Renal pelvis (tissue), 4 donors: Measurements from ENCODE around the gene RASSF5. TPM values are rescaled to one million over a fixed set of nuclear protein-coding genes. Genes with fewer than 3 reads are reported as not detected.
"Not testable (repeated sequence)": the region's sequence is repeated elsewhere in the genome, so short reads cannot be mapped to it uniquely, and the experiment has no call there.

Experiments used
- DNase-seq: peaks from one replicate; pipeline ENCODE4 v3.0.0-alpha.2; 2013
- polyA plus RNA-seq, 3 donors: library from polyadenylated mRNA; unstranded; fragments of 120-200 nt; gene quantifications; one replicate each; pipeline ENCODE4 v1.2.1, GENCODE V29; 2013; ENCODE audit not compliant: insufficient read length in 3 of 3

Gene RASSF5
- polyA plus RNA-seq, 3 donors: 4.4 to 5.0 (median 4.6) TPM

DNA sequence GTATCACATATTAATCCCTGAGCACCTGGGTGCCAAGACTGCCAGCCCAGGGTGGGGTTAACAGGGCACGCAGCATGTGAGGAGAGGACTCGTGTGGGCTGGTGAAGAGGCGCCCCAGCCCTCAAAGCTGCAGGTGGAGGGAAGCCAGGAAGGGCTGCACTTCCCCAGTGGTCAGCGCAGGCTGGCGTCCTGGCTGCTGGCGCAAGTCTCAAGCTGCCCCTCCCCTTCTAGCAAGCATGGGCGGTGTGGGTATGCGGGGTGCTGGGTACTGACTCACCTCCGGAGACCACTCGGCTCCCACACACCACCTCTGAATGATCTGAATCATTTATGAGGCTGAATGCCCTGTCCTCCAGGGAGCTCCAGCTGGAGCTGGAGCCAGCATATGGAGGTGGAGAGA, 60.9 kb downstream of the RASSF5 start:
- DNase-seq: no peak

DNA sequence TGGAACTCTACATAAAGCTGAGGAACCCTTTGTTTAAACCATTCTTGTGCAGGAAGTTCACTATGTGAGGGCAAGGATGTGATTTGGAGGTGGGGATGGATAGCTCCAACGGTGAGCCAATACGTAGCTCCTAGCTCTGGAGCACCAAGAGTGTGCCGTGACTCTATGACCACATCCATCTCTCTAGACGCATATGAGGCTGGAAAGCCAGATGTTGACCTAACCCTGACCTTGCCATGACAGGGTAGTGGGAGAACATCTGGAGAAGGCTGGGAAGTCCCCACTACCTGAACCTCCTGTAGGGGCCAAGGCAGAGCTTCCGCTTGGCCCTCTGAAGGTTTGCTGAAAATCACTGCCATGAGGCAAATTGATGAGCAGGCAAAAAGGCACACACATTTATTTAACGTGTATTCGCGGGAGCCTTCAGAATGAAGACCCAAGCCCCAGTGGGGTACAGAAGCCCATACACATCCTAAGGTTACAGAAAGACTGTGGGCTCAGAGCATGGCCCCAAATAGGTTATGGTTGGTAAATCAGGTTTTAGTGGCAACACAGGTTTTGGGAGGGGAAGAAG, 61.5 kb downstream of the RASSF5 start:
- no peak for DNase-seq

DNA sequence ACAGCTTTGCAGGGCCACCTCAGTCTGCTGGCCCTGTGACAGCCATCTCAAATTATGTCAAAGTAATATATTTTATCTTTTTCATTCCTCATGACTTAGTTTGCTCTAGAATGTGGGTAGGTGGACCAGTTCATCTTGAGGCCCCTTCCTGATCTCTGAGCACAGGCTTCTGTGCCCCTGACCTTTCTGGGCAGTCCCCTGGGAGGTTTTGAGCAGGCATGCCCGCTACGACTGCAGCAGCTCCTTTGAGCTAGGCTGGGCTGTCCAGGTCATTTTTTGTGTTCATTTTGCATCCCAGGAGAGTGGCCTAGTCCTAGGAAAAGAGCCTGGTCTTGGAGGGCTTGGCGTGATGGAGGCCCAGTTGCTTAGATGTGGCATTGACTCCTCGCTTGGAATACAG, 62.2 kb downstream of the RASSF5 start:
- no peak for DNase-seq

DNA sequence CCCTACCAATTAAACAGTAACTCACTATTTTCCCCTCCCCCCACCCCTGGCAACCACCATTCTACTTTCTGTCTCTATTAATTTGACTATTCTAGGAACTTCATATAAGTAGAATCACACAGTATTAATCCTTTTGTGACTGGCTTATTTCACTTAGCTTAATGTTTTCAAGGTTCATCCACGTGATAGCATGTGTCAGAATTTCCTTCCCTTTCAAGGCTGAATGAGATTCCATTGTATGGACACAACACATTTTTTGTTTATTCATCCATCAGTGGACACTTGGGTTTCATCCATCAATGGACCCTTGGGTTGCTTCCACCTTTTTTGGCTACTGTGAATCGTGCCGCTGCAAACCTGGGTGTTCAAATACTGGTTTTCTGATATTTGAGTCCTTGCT, 63.2 kb downstream of the RASSF5 start:
- DNase-seq: no peak

DNA sequence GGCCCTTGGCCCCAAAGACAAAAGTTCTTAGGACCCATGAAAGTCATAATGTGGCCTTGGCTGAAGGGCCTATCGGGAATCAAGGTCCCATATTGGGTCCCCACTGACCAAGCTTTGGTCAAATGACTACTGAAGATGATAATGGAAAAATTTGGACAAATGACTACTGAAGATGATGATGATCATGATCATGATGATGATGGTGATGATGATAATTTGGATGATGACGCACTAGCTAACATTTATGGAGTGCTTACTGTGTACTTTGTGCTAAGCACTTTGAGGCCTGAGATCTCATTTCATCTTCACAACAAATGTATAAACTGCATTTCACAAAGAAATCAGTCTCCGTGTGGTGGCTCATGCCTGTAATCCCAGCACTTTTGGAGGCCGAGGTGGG, 65.5 kb downstream of the RASSF5 start:
- no peak for DNase-seq

DNA sequence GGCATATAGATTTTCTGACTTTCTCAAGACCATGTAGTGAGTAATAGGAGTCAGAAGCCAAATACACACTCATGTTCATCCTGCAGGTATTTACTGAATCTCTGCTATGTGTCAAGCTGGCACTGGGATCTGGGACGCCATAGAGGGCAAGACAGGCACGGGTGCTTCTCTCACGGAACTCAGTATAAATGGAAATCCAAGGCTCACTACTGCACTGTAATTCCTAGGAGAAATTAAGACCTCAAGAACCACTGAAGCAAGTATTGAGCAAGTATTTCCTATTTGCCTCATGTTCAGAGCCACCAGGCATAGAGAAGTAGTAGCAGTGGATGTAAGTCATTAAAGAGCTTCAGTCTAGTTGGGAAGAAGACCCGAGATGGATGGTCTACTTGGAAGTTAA, 66.0 kb downstream of the RASSF5 start:
- DNase-seq: no peak

DNA sequence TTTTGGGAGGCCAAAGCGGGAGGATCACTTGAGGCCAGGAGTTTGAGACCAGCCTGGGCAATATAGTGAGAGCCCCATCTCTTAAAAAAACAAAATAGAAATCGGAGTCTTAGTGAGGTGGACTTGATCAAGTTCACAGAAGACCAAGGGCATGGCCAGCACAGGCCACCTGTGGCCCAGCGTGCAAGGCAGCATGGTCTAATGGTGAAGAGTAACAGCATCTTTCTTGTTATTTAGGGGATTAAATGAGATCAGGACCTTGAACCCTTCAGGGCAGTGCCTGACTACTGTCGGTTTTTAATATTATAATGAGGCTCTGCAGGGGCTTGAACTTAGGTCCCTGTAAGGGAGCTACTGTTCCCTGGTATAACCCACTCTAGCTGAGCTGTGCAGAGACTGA, 66.4 kb downstream of the RASSF5 start:
- DNase-seq: no peak

DNA sequence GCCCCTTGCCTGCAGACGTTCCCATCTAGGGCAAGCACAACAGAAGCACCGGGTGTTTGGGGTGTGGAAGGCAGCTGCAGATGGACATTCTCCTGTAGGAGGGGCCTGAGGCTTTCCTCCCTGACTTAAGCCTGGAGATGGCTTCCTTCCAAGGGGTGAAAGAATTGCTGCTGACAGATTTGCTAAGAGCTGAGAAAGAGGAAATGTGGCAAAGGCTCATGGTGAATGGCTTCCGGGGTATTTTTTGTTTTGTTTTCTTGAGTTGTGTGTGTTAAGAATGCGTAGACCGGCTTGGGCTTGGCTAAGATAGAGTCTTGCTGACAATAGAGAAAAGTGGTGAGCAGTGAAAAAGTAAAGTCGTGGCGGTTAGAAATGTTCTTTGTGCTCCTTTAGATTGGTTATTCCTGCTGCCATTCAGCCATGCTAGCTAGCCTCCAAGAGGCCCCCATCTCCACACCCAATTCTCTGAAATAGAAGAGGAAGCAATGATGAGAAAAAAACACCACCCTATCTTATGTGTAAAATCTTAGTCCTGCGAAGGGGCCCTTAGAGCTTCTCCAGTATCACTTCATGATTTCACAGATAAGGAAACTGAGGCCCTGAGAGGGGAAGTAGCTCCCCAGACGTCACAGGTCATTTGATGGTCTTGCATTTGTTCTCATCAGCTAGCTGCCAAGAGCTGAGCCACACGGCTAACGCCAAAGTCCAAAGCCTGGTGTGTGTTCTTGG, 68.0 kb downstream of the RASSF5 start:
- peak; percentile 54 for DNase-seq

DNA sequence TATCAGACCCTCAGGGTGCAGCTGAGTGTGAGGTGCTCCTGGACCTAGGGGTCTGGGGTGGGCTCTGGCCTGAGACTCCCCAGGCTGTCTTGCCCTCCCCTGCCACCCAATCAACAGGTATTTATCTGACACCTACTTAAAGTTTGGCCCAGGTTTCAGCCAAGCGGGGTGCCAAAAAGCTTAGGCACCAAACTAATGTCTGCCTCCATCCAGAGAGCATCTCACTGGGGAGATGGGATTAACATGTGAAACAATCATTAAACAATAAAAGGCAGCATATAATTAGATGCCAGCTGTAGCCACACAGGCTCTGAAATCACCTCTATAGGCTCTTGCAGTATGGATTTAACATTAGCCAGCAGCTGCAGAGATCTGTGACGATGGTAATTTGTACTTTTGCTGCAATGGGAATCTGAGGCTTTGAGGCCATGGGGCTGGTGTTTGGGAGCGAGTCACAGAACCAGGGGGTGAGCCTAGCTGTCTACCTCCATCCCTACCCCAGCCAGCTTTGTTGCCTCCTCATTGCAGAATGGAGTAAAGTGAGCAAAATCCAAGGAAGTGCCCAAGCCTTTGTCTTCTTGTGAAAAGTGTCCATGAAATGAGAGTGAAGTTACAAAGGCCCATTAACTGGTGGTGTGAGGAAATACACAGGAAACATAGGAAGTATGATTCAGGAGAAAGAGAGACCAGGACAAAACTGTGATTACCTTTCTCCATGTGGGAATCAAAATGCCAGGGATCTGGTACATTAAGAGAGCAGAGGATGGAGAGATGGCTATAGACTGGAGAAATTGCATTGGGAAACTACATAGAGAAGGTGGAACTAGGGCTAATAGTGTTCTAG, 68.8 kb downstream of the RASSF5 start:
- no peak for DNase-seq

DNA sequence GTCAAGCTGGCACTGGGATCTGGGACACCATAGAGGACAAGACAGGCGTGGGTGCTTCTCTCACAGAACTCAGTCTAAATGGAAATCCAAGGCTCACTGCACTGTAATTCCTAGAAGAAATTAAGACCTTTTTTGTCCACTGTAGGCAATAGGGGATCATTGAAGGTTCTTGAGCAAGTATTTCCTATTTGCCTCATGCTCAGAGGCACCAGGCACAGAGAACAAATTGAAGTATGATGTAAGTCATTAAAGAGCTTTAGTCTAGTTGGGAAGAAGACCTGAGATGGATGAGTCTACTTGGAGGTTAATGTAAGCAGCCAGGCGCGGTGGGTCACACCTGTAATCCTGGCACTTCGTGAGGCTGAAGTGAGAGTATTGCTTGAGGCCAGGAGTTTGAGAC, 70.3 kb downstream of the RASSF5 start:
- DNase-seq: no peak

DNA sequence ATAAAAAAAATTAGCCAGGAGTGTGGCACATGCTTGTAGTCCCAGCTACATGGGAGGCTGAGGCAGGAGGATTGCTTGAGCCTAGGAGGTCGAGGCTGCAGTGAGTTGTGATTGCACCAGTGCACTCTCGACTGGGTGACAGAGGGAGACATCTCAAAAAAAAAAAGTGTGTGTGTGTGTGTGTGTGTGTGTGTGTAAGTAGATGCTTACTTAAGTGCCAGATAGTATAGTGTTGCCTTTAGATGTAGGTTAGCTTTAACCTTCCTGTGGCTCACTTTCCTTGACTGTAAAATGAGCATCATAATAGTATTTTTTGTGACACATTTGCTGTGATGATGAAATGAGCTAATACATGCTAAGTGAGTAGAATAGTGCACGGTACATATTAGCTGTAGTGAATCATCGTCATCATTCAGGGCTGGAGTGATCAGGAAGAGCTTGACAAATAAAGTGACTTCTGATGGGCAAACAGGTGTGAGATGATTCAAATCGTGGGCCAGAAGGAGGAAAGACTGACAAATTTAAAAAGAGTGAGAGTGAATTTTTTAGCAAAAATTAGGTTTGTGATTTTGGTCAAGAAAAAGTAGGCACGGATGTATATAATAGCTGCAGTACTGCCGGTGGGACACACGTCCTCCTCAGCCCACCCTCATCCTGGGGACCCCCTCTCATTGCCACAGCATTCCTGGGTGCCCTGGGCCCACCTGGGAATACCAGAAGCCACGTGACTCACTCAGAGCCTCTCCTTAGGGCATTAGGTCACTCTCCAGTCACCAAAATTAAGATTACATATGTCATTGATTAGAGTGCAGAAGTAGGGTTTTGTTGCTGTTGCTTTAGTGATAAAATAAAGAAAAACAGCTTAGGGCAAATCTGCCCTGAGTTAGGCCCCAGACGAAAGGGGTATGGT, 71.0 kb downstream of the RASSF5 start:
- DNase-seq: no peak

DNA sequence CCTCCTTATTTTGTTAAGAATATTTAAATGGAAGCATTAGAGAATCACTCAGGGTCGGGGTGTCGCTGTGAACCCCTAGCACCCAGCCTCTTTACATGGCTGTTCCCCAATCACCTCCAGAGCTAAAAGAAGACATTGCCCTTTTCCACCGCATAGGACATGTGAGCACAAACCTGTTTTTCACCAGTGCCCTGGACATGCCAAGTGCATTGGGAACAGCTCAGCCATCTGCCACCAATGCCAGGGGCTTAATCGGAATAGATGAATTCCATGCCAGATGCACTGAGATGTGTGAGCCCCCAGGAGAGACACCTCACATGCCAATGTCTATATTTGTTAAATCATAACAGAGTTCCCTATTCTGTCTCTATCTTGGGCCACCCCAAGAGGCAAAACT, 71.6 kb downstream of the RASSF5 start:
- DNase-seq: no peak

DNA sequence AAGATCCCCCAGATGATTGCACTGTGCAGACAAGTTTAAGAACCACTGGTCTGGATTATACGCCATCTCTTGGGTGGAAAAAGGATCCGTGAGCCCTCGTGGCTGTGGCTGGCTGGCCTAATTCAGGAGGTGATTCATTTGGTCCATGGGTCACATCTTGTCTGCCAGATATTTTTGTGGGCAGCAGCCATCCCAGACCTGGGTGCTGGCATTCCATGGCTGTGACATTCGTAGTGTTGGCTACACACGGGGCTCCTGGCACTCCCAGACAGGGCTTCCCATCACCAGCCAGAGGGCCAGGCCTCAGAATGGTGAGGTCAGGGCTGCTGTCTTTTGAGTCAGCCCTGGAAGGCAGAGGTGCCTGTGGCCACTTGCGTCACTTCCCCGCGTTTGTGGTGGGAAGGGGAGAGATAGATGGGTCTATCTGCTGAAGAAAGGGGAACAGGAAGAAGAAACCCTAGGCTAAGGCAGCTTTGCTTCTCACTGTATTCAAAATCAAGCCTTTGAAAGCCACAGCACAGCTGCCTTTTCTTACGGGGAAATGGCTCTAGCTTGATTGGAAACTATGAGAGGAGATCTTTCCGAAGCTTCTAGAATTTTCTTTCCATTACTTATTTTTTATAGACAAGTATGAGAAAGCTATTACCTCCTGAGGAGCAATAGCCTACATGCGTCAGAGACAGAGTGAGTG, 72.6 kb downstream of the RASSF5 start:
- DNase-seq: no peak

DNA sequence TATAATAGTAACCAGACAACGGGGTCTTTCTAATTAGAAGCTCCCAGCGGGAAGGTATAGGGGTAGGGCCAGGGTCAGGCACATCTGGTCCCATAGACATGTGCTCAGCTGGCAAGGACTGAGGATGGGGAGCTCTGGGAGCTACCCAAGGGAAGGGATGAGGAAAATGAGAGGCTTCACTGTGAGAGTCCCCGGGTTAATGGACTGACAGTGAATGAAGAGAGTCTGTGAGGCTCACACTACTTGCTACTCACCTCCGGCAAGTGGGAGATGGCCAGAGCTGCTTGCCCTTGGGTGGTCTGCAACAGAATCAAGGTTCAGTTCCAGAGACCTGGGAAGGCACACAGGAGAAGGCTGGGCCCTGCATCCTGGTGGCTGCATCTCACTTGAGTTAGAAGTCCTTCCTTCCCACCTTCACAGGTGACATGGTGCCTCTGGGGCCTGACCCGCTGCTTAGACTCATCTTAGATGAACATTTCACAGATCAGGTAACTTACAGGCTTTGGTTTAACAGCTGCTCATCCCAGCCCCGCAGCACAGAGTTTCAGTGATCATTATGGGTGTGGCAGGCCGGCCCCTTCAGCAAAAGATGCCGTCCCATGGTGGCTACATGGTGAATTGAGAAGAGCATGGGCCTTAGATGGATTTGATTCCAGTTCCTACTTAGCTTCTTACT, 73.2 kb downstream of the RASSF5 start:
- DNase-seq: no peak

DNA sequence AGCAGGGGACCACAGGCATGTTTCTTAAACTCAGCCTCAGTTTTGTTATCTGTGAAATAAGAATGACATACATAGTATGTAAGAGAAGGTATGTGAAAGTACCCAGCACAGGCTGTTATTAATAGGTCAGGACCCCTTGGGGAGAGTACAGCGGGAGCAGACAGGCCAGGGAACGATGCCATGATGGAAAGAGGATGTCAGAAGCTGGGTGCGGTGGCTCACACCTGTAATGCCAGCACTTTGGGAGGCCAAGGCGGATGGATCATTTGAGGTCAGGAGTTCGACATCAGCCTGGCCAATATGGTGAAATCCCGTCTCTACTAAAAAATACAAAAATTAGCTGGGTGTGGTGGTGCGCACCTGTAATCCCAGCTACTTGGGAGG, 73.8 kb downstream of the RASSF5 start:
- not testable (repeated sequence) for DNase-seq

DNA sequence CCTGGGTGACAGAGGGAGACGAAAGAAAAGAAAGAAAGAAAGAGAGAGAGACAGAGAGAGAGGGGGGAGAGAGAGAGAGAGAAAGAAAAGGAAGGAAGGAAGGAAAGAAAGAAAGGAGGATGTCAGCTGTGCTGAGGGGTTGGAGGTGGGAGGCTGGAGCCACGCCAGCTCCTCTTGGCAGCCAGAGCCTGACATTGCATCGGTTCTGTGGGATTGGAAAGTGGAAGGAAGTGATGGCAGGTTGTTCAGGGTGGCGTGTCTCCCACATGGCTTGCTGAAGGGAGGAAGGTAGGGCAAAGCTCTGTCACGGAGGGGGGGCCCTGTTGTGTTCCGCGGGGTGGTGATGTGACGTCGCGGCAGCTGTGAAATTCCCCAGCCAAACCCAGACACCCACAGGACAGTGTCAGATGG, 74.2 kb downstream of the RASSF5 start:
- no peak for DNase-seq

DNA sequence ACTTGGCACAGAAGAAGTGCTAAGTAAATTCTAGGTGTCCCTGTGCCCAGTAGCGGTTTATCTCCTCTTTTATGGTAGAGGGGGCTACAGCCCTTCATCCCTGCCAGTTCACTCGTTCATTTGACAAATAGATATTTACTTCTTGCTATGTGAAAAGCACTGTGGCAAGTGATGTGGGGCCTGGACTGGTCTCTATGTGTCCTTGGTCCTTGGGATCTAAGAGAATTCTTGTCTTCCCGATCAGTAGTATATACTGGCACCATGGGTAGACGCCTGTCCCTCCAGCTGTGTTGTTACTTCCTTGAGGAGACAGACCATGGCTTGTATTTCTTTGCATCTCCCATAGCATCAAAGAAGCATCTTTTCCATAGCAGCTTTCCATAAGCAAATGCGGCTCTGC, 75.2 kb downstream of the RASSF5 start:
- DNase-seq: no peak

DNA sequence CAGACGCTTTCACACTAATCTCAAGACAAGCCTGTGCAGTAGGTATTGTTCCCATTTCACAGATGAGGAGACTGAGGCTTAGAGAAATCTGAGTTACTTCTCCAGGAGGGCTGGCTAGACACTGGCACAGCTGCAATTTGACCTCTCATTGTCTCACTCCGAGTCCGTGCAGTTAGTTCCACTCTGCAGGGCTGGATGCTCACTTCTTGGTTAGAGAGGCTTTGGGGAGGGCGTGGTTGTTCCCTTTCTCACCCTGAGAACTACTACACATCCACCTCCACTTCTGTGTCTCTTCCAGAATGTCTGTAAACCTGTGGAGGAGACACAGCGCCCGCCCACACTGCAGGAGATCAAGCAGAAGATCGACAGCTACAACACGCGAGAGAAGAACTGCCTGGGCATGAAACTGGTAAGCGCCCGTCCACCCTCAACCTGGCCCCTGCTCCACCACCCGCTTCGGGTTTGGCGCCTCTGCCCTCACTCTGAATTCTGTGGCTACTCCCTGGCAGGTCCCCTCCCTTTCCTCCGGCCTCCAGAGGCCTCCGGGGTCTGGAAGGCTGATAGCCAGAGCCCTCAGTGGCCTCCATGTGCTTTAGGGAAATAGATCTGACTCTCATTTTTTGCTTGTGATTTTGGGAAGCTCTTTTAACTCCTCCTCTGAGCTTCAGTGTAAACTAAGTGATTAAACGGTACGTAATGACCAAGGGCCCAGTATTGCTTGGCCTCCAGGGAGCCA, 75.8 kb downstream of the RASSF5 start:
- no peak for DNase-seq

DNA sequence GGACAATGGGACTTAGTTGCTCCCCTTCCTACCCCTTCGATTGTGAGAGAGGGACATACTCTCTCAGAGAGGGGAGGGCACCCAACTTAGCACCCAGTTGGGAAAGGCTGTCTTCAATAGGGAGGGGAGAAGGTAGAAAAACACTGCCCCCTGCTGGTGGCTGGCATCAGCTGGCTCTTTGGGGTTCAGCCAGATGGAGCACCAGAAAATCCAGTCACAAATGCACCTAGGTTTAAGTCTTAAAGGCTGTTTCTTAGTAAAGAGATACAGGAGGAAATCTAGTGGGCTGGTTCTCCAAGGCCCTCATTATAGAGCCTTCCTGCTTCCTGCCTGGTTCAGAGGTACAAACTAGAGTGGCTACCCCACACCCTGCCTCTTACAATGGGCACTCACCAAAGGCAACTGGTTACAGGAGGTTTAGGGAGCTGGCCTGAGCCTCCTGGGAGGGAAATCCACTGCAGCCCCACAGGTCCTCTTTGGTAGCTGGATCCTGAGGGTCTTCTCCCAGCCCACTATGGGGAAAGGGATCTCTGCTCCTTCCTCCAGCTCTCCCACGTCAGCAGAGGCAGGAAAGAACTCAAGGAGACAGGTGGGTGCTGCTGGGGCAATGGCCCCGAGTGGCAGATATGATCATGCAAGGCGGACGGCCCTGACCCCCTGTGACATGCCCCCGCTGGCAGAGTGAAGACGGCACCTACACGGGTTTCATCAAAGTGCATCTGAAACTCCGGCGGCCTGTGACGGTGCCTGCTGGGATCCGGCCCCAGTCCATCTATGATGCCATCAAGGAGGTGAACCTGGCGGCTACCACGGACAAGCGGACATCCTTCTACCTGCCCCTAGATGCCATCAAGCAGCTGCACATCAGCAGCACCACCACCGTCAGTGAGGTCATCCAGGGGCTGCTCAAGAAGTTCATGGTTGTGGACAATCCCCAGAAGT, 76.6 kb downstream of the RASSF5 start:
- DNase-seq: peak; percentile 57
